A204.1 (cell line): Measurements from ENCODE around the gene KASH5.
"Not testable (repeated sequence)": the region's sequence is repeated elsewhere in the genome, so short reads cannot be mapped to it uniquely, and the experiment has no call there.

Source experiments
- FAIRE-seq: peaks from 2 replicates; lab custom pipeline; 2012; peaks lifted over from hg19 to GRCh38; lab: Jason Lieb, UNC

KASH5 gene

DNA sequence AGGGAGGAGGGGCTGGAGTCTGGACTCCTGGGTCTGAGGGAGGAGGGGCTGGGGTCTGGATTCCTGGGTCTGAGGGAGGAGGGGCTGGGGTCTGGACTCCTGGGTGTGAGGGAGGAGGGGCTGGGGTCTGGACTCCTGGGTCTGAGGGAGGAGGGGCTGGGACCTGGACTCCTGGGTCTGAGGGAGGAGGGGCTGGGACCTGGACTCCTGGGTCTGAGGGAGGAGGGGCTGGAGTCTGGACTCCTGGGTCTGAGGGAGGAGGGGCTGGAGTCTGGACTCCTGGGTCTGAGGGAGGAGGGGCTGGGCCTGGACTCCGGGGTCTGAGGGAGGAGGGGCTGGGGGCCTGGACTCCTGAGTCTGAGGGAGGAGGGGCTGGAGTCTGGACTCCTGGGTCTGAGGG lies 73.1 kb downstream of the KASH5 start:
- not testable (repeated sequence) for FAIRE-seq

GRCh38 chr19:49461656-49462055 lies 73.6 kb downstream of the KASH5 start:
- no peak for FAIRE-seq

GRCh38 chr19:49462492-49462891 lies 74.4 kb downstream of the KASH5 start:
- FAIRE-seq: no peak

DNA sequence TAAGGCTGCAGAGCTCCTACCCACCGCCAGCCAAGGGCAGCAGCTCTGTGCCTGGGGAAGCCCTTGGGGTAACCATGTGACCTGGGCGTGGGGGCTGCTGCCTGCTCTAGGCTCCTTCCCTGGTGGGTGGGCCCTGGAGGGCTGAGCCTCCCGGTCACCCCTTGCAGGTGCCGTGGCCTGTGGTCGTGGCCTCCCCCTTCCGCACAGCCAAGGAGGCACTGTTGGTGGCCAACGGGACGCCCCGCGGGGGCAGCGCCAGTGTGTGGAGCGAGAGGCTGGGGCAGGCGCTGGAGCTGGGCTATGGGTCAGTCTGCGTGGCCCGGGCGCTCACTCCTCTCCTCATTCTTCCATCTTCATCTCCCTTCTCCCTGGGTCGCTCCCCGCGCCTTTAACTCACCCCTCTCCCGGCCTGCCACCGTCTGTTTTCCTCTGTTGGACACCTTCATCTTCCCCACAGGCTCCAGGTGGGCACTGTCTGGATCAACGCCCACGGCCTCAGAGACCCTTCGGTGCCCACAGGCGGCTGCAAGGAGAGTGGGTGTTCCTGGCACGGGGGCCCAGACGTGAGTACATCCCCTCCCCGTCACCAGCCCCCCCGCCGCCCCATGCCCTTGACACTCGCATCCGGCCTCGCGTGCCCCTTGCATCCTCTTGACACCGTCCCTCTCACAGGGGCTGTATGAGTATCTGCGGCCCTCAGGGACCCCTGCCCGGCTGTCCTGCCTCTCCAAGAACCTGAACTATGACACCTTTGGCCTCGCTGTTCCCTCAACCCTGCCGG lies 76.1 kb downstream of the KASH5 start:
- no peak for FAIRE-seq

GRCh38 chr19:49465371-49465770 lies 77.3 kb downstream of the KASH5 start:
- no peak for FAIRE-seq
